Endothelial cell of umbilical vein (primary cell): ENCODE data around the gene GALR3. TPM values are rescaled to one million over a fixed set of nuclear protein-coding genes. Genes with fewer than 3 reads are reported as not detected.

Experiments
- BruUV-seq: library from RNA; stranded (reverse); fragments of 400-500 nt; replicated peaks from 2 replicates; lab custom pipeline; 2021; lab: Mats Ljungman, UMichigan
- CTCF ChIA-PET: fragments of 300-600, 350-600 bp; sonication (Branson Sonifier 250); formaldehyde crosslinking; loops from one replicate; lab custom pipeline; 2021; ENCODE audit warnings: antibody characterized with exemption, inconsistent platforms; lab: Charles Lee
- POLR2A ChIA-PET: fragments of 300-600, 350-600 bp; sonication (Branson Sonifier 250); formaldehyde crosslinking; loops from one replicate; lab custom pipeline; 2021; ENCODE audit warnings: antibody characterized with exemption, inconsistent platforms; lab: Charles Lee
- DNase-seq: peaks from one replicate; pipeline ENCODE4 v3.0.0-alpha.2; 2011; ENCODE audit warnings: low read depth, low spot score
- FAIRE-seq: peaks from 2 replicates; lab custom pipeline; 2011; peaks lifted over from hg19 to GRCh38; lab: Jason Lieb, UNC
- H2AFZ ChIP-seq: 2 replicates; pipeline ENCODE4 v1.6.0; 2012; ENCODE audit warnings: low read depth, low read length, control low read depth, inconsistent platforms
- H3K27ac ChIP-seq: 2 replicates; pipeline ENCODE4 v1.5.1; 2011; ENCODE audit warnings: low read depth, mild to moderate bottlenecking, control low read depth, low read length, moderate library complexity; ENCODE audit not compliant: insufficient read depth
- H3K27me3 ChIP-seq, 2 experiments: 2 replicates each; pipeline versions ENCODE4 v1.6.0 to v1.6.1; 2011; ENCODE audit warnings: low read length in 2 of 2, mixed read lengths in 1 of 2; ENCODE audit not compliant: control insufficient read depth in 2 of 2, insufficient read depth in 2 of 2
- H3K36me3 ChIP-seq, 2 experiments: 2 replicates in 1 of 2; 3 replicates in 1 of 2; pipeline ENCODE4 v1.5.1; 2011; ENCODE audit warnings: low read length in 2 of 2, mild to moderate bottlenecking in 1 of 2, moderate library complexity in 1 of 2; ENCODE audit not compliant: control insufficient read depth in 2 of 2, insufficient read depth in 2 of 2; ENCODE audit errors: extremely low read depth in 1 of 2
- H3K4me1 ChIP-seq: 3 replicates; pipeline ENCODE4 v1.5.1; 2011; ENCODE audit warnings: mild to moderate bottlenecking, low read length; ENCODE audit not compliant: control insufficient read depth, insufficient read depth; ENCODE audit errors: extremely low read depth
- H3K4me2 ChIP-seq: 2 replicates; pipeline ENCODE4 v1.6.1; 2011; ENCODE audit warnings: low read length, control low read depth, mixed read lengths; ENCODE audit not compliant: insufficient read depth
- H3K4me3 ChIP-seq, 3 experiments: fragments of 200-600 bp in 1 of 3; sonication (generic), shearing (Covaris generic) in 1 of 3; replicated peaks in 1 of 3; 2 replicates each; pipeline ENCODE4 v1.5.1; 2011 to 2016; ENCODE audit warnings: control low read depth in 3 of 3, low read length in 3 of 3, mild to moderate bottlenecking in 2 of 3, inconsistent platforms in 1 of 3, low read depth in 1 of 3, moderate library complexity in 1 of 3; ENCODE audit not compliant: insufficient read depth in 1 of 3
- H3K79me2 ChIP-seq: 2 replicates; pipeline ENCODE4 v1.6.0; 2012; ENCODE audit warnings: low read length, inconsistent platforms; ENCODE audit not compliant: control insufficient read depth, insufficient read depth
- H3K9ac ChIP-seq: replicated peaks from 2 replicates; pipeline ENCODE3; 2011; ENCODE audit warnings: low read length, control low read depth; ENCODE audit not compliant: insufficient read depth; ENCODE audit errors: extremely low read depth
- H3K9me1 ChIP-seq: replicated peaks from 3 replicates; pipeline ENCODE4 v1.6.0; 2011; ENCODE audit warnings: mild to moderate bottlenecking, low read length; ENCODE audit not compliant: control insufficient read depth, insufficient read depth; ENCODE audit errors: extremely low read depth
- H3K9me3 ChIP-seq: replicated peaks from 2 replicates; pipeline ENCODE4 v1.5.1; 2012; ENCODE audit warnings: low read length, inconsistent platforms; ENCODE audit not compliant: control insufficient read depth, insufficient read depth
- H4K20me1 ChIP-seq: replicated peaks from 2 replicates; pipeline ENCODE3; 2011; ENCODE audit warnings: mild to moderate bottlenecking, low read length; ENCODE audit not compliant: control insufficient read depth, insufficient read depth; ENCODE audit errors: extremely low read depth
- CTCF ChIP-seq, 2 donors: IDR thresholded peaks; 1 replicate in 1 of 2; 2 replicates in 1 of 2; pipeline ENCODE4 v1.5.1; 2011; ENCODE audit warnings: low read length in 2 of 2, mild to moderate bottlenecking in 2 of 2, moderate library complexity in 2 of 2, control low read depth in 1 of 2, inconsistent platforms in 1 of 2, low read depth in 1 of 2; ENCODE audit not compliant: insufficient read depth in 1 of 2; ENCODE audit errors: extremely low read depth in 1 of 2
- FOS ChIP-seq: IDR thresholded peaks from 2 replicates; pipeline ENCODE4 v1.6.1; 2011; ENCODE audit warnings: mild to moderate bottlenecking, low read length, moderate library complexity, borderline replicate concordance; ENCODE audit not compliant: insufficient read depth
- MYC ChIP-seq: IDR thresholded peaks from one replicate; pipeline ENCODE4 v1.6.1; 2011; ENCODE audit warnings: mild to moderate bottlenecking, low read depth, low read length
- POLR2A ChIP-seq: IDR thresholded peaks from 2 replicates; pipeline ENCODE4 v1.6.1; 2012; ENCODE audit warnings: low read depth, mild to moderate bottlenecking, control low read depth, low read length
- POLR2AphosphoS5 ChIP-seq: IDR thresholded peaks from 2 replicates; pipeline ENCODE4 v1.6.1; 2012; ENCODE audit warnings: low read depth, mild to moderate bottlenecking, control low read depth, low read length, moderate library complexity; ENCODE audit not compliant: insufficient read depth
- dilution Hi-C: fragments of 300-500 bp; cut with MboI; formaldehyde crosslinking; loops from one replicate; pipeline ENCODE4 v1.15.0; 2019; ENCODE audit warnings: low sequenced_read_pairs; ENCODE audit not compliant: extremely low pct_ligation_motif_present
- intact Hi-C: fragments of 100-400 bp; cut with micrococcal nuclease; formaldehyde crosslinking; loops from one replicate; pipeline ENCODE4 v1.10.0; 2022
- polyA plus RNA-seq, 4 experiments: library from polyadenylated mRNA; depleted of rRNA in 3 of 4; stranded (reverse) in 3 of 4; unstranded in 1 of 4; fragments of >200 nt; gene quantifications; 2 replicates each; pipeline versions ENCODE4 v1.2.1 to v1.2.3, GENCODE V29; 2011 to 2012; ENCODE audit warnings: missing spikeins in 1 of 4
- total RNA-seq: library from RNA; stranded (reverse); gene quantifications from 2 replicates; pipeline ENCODE4 v1.2.3, GENCODE V29; 2021

Gene GALR3
- total and polyA plus RNA-seq, 2 donors (not counting 3 experiments of a cell fraction or from before 2014, with no cell fraction given), result not detected

GRCh38 chr22:37849089-37849751 is 26.0 kb downstream of the GALR3 start, which contains the start of gene EIF3L:
EIF3L (plus strand) TSS chr22:37849419; CDS start chr22:37849450, 31 bp downstream.
- no peaks in the 10 kb centered on the region for H3K9me1 ChIP-seq
- H3K27ac ChIP-seq, result peak within 1 kb of the TSS; percentile 79
- peaks cover 50% of the 10 kb centered on the region for H3K79me2 ChIP-seq
- no TSS peak for BruUV-seq
- H4K20me1 ChIP-seq, result peaks cover 4% of the 10 kb centered on the region
- CTCF ChIA-PET, result interaction anchor here (2.0 kb wide), 2 partner anchors 14 to 32 kb away, joined by 6 to 9 read pairs; no protein-coding TSS in a partner anchor
- H3K9me3 ChIP-seq, result no peaks in the 10 kb centered on the region
- H3K4me3 ChIP-seq, result peak within 1 kb of the TSS; percentile 86 to 97 (median 95)
- DNase-seq, result peak; percentile 94
- H3K4me2 ChIP-seq, result peak within 1 kb of the TSS; percentile 94
- H3K27me3 ChIP-seq, result no peaks in the 10 kb centered on the region
- intact Hi-C loops (loop anchor here (2.0 kb wide), 1 partner anchor 40 kb away; no protein-coding TSS in a partner anchor), dilution Hi-C loops (no loop called here)
- POLR2A ChIA-PET, result interaction anchor here (0.6 kb wide), 1 partner anchor 42 kb away, joined by 4 read pairs; no protein-coding TSS in a partner anchor
- H3K4me1 ChIP-seq, result peaks cover 17% of the 10 kb centered on the region
- FAIRE-seq, result peak; percentile 93
- H3K36me3 ChIP-seq, result peaks cover 11 to 18% of the 10 kb centered on the region in 2 experiments
- H3K9ac ChIP-seq, result peak within 1 kb of the TSS; percentile 92
- TF ChIP-seq POLR2AphosphoS5 (peak; percentile 81), CTCF (IDR thresholded peaks at IDR 0.05; ENCODE audit: extremely low read depth in 1 of 2, insufficient read depth in 1 of 2, low read depth in 1 of 2, low read length in 2 of 2) (no peak), MYC (no peak), POLR2A (peak; percentile 94), FOS (no peak)
- H2AFZ ChIP-seq, result peak within 1 kb of the TSS; percentile 87
